ENCODE results near the gene GPSM3.

DNA sequence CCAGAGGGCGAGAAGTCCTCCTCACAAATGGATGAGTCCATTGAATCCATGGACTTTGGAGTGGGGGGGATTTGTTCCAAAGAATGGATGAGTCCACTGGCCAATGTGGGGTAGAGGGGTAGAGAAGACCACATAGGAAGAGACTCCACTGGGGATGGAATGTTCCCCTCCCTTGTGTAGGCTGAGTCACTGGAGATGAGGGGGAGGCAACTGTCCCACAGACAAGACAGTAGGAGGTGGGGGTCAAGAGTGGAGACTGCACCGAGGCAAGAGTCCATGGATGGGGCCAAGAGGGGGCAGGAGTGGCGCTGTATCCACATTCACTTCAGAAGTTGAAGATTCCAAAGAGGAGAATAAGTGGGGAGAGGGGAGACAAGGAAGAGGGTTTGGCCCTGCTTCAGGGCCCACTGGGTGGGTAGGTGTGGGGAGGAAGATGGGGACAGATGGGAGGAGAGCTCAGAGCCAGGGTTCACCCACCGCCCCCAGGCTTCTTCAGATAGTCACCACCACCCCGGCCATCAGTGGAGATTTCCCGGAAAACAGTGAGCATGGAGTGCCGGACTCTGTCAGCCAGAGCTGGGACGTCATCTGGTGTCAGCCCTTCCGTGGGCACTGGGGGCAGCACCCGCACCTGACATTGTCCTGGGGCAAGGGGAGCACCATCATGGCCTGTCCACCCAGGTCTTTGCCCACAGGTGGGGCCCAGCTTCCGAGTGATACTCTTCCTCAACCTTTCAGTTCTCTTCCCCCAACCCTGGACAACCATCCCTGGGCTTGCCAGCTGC is 23.4 kb downstream of the GPSM3 start:
- TF ChIP-seq, protein P1, sequence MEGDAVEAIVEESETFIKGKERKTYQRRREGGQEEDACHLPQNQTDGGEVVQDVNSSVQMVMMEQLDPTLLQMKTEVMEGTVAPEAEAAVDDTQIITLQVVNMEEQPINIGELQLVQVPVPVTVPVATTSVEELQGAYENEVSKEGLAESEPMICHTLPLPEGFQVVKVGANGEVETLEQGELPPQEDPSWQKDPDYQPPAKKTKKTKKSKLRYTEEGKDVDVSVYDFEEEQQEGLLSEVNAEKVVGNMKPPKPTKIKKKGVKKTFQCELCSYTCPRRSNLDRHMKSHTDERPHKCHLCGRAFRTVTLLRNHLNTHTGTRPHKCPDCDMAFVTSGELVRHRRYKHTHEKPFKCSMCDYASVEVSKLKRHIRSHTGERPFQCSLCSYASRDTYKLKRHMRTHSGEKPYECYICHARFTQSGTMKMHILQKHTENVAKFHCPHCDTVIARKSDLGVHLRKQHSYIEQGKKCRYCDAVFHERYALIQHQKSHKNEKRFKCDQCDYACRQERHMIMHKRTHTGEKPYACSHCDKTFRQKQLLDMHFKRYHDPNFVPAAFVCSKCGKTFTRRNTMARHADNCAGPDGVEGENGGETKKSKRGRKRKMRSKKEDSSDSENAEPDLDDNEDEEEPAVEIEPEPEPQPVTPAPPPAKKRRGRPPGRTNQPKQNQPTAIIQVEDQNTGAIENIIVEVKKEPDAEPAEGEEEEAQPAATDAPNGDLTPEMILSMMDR (IDR thresholded peaks at IDR 0.05): no peak
- TF ChIP-seq POLR2A (IDR thresholded peaks at IDR 0.05; ENCODE audit: low read depth): no peak
